Transverse colon (tissue), 4 donors: ENCODE measurements around the gene SERTAD1.

Experiments
- EP300 ChIP-seq: sonication (generic); formaldehyde crosslinking; IDR thresholded peaks from one replicate; pipeline ENCODE4 v1.6.1; 2017; ENCODE audit warnings: antibody characterized with exemption, low read depth
- POLR2A ChIP-seq: fragments of 450-650 bp; IDR thresholded peaks from one replicate; pipeline ENCODE4 v1.6.1; 2016; ENCODE audit warnings: antibody characterized with exemption, mild to moderate bottlenecking, moderate library complexity
- POLR2AphosphoS5 ChIP-seq, 3 donors: sonication (generic); formaldehyde crosslinking; IDR thresholded peaks; one replicate each; pipeline ENCODE4 v1.6.1; 2016; ENCODE audit warnings: antibody characterized with exemption in 3 of 3
- TF ChIP-seq, protein P1 (sequence below), 5 experiments: fragments of 200-600 bp in 3 of 5; fragments of 450-650 bp in 2 of 5; sonication (generic) in 3 of 5; IDR thresholded peaks; 1 replicate in 2 of 5; 2 replicates in 3 of 5; pipeline ENCODE4 v1.5.1; 2016 to 2017; ENCODE audit warnings: antibody characterized with exemption in 5 of 5, inconsistent platforms in 3 of 5, mild to moderate bottlenecking in 2 of 5, moderate library complexity in 1 of 5

- TF ChIP-seq, protein P1, sequence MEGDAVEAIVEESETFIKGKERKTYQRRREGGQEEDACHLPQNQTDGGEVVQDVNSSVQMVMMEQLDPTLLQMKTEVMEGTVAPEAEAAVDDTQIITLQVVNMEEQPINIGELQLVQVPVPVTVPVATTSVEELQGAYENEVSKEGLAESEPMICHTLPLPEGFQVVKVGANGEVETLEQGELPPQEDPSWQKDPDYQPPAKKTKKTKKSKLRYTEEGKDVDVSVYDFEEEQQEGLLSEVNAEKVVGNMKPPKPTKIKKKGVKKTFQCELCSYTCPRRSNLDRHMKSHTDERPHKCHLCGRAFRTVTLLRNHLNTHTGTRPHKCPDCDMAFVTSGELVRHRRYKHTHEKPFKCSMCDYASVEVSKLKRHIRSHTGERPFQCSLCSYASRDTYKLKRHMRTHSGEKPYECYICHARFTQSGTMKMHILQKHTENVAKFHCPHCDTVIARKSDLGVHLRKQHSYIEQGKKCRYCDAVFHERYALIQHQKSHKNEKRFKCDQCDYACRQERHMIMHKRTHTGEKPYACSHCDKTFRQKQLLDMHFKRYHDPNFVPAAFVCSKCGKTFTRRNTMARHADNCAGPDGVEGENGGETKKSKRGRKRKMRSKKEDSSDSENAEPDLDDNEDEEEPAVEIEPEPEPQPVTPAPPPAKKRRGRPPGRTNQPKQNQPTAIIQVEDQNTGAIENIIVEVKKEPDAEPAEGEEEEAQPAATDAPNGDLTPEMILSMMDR (IDR thresholded peaks at IDR 0.05): no peak
- TF ChIP-seq POLR2AphosphoS5 (IDR thresholded peaks at IDR 0.05) (no peak), POLR2A (no peak), EP300 (no peak)
These were observed 949 bp downstream of the SERTAD1 start for GRCh38 chr19:40424637-40425449.
